ENCODE measurements around the gene PEX11A. TPM values are rescaled to one million over a fixed set of nuclear protein-coding genes. Genes with fewer than 3 reads are reported as not detected.

PEX11A gene
- total RNA-seq, 1 experiment from 2014 or later, result 3.0 TPM

DNA sequence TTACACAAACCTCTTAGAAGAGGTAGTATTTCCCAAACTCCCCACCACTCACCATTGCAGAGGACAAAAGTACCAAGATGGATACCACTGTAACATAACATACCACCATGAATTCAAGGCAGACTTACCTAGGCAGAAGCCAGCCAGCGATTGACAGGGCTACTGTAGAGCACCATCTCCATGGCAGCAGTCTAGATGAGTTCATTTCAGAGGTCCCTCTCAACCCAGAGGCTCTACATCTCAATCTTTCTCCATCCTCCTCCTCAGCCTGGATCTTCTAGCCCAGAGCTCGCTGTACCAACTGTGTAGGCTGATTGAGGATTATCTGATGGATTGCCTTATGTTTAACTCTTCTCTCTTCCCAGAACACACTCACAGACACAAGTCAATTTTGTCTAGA lies 9.4 kb downstream of the PEX11A start:
- TF ChIP-seq, protein P1, sequence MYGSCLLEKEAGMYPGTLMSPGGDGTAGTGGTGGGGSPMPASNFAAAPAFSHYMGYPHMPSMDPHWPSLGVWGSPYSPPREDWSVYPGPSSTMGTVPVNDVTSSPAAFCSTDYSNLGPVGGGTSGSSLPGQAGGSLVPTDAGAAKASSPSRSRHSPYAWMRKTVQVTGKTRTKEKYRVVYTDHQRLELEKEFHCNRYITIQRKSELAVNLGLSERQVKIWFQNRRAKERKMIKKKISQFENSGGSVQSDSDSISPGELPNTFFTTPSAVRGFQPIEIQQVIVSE (CRISPR knock-in tag; IDR thresholded peaks at IDR 0.05; ENCODE audit: borderline replicate concordance), result no peak
- TF ChIP-seq ZNF512 (CRISPR knock-in tag; IDR thresholded peaks at IDR 0.05; ENCODE audit: borderline replicate concordance) (no peak), USF2 (CRISPR knock-in tag; IDR thresholded peaks at IDR 0.05) (no peak), ZNF425 (CRISPR knock-in tag; conservative IDR thresholded peaks at IDR 0.05) (no peak), ELF4 (CRISPR knock-in tag; IDR thresholded peaks at IDR 0.05; ENCODE audit: low read depth) (no peak), FOXP4 (CRISPR knock-in tag; IDR thresholded peaks at IDR 0.05) (no peak), TP53 (CRISPR knock-in tag; IDR thresholded peaks at IDR 0.05) (no peak)
- TF ChIP-seq, protein P2, sequence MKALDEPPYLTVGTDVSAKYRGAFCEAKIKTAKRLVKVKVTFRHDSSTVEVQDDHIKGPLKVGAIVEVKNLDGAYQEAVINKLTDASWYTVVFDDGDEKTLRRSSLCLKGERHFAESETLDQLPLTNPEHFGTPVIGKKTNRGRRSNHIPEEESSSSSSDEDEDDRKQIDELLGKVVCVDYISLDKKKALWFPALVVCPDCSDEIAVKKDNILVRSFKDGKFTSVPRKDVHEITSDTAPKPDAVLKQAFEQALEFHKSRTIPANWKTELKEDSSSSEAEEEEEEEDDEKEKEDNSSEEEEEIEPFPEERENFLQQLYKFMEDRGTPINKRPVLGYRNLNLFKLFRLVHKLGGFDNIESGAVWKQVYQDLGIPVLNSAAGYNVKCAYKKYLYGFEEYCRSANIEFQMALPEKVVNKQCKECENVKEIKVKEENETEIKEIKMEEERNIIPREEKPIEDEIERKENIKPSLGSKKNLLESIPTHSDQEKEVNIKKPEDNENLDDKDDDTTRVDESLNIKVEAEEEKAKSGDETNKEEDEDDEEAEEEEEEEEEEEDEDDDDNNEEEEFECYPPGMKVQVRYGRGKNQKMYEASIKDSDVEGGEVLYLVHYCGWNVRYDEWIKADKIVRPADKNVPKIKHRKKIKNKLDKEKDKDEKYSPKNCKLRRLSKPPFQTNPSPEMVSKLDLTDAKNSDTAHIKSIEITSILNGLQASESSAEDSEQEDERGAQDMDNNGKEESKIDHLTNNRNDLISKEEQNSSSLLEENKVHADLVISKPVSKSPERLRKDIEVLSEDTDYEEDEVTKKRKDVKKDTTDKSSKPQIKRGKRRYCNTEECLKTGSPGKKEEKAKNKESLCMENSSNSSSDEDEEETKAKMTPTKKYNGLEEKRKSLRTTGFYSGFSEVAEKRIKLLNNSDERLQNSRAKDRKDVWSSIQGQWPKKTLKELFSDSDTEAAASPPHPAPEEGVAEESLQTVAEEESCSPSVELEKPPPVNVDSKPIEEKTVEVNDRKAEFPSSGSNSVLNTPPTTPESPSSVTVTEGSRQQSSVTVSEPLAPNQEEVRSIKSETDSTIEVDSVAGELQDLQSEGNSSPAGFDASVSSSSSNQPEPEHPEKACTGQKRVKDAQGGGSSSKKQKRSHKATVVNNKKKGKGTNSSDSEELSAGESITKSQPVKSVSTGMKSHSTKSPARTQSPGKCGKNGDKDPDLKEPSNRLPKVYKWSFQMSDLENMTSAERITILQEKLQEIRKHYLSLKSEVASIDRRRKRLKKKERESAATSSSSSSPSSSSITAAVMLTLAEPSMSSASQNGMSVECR (CRISPR knock-in tag; IDR thresholded peaks at IDR 0.05; ENCODE audit: borderline replicate concordance), result no peak
- Mint-ChIP-seq H3K4me1 (no peaks in the 10 kb centered on the region), H3K4me3 (no peak overlapping the region), H3K9me3 (no peaks in the 10 kb centered on the region), H3K27me3 (ENCODE audit: low read depth) (no peaks in the 10 kb centered on the region), H3K36me3 (no peaks in the 10 kb centered on the region), H3K27ac (no peak overlapping the region)
- ChIA-PET CTCF (interaction anchor here (1.2 kb wide), 1 partner anchor 8 kb away, joined by 4 read pairs; no protein-coding TSS in a partner anchor), POLR2A (no interaction called here)
- ATAC-seq, result no peak
- DNase-seq (ENCODE audit: low spot score), result no peak

GRCh38 chr15:89680282-89680873 lies 10.2 kb downstream of the PEX11A start:
- CTCF ChIA-PET, result no interaction called here
- ATAC-seq, result no peak
- no peak for TF ChIP-seq CTCF (IDR thresholded peaks at IDR 0.05)
- TF ChIP-seq RELA (CRISPR knock-in tag; IDR thresholded peaks at IDR 0.05; ENCODE audit: borderline replicate concordance), result no peak
- TF ChIP-seq SMAD4 (CRISPR knock-in tag; IDR thresholded peaks at IDR 0.05), result no peak
- no peak for TF ChIP-seq IRF1 (CRISPR knock-in tag; IDR thresholded peaks at IDR 0.05)
- no peak for TF ChIP-seq NFATC4 (CRISPR knock-in tag; IDR thresholded peaks at IDR 0.05)
- TF ChIP-seq SP1 (CRISPR knock-in tag; conservative IDR thresholded peaks at IDR 0.05), result no peak
- no peak for TF ChIP-seq ERG (CRISPR knock-in tag; IDR thresholded peaks at IDR 0.05)
- TF ChIP-seq JUN (CRISPR knock-in tag; IDR thresholded peaks at IDR 0.05), result no peak
- TF ChIP-seq ZNF317 (CRISPR knock-in tag; IDR thresholded peaks at IDR 0.05; ENCODE audit: borderline replicate concordance, low read depth), result no peak

More at GRCh38 chr15:89680282-89680873, 10.2 kb downstream of the PEX11A start:
- 0 out of 2 replicates have a peak overlapping the region, but pooled peaks have one; percentile 28 for H3K27ac Mint-ChIP-seq
- H3K36me3 Mint-ChIP-seq, result no peaks in the 10 kb centered on the region
- no peaks in the 10 kb centered on the region for H3K4me1 Mint-ChIP-seq
- no peak overlapping the region for H3K4me3 Mint-ChIP-seq
- no peaks in the 10 kb centered on the region for H3K27me3 Mint-ChIP-seq (ENCODE audit: low read depth)
- no peaks in the 10 kb centered on the region for H3K9me3 Mint-ChIP-seq
- no peak for DNase-seq (ENCODE audit: low spot score)
- POLR2A ChIA-PET, result no interaction called here
